Measurements from ENCODE around the gene KRT32. TPM values are rescaled to one million over a fixed set of nuclear protein-coding genes. Genes with fewer than 3 reads are reported as not detected.

Gene KRT32
- total RNA-seq, 1 experiment from 2014 or later: 0.72 TPM

- BruUV-seq (replicated peaks): no TSS peak
- ATAC-seq (no peak), DNase-seq (ENCODE audit: low read depth, low spot score) (no peak)
- Histone ChIP-seq H3K9me3 (ENCODE audit: control insufficient read depth, insufficient read depth, low read depth, low read length) (no peaks in the 10 kb centered on the region), H3K27me3 (ENCODE audit: control insufficient read depth, insufficient read depth, low read length) (no peaks in the 10 kb centered on the region), H3K4me3 (ENCODE audit: low read depth in 2 of 2, low read length in 2 of 2) (no peak within 1 kb of the TSS), H3K36me3 (ENCODE audit: control insufficient read depth, insufficient read depth, low read length) (no peaks in the 10 kb centered on the region), H3K4me1 (ENCODE audit: control insufficient read depth, insufficient read depth, low read length) (peaks cover 20% of the 10 kb centered on the region), H3K27ac (ENCODE audit: low read length) (peak within 1 kb of the TSS; percentile 77)
- intact Hi-C loops (cut with micrococcal nuclease; ENCODE audit: unreplicated experiment) (no loop called here), in situ Hi-C loops (cut with HindIII; ENCODE audit: low pct_unique_long_range_greater_than_20kb, low sequenced_read_pairs) (no loop called here)
- ChIA-PET POLR2A (interaction anchor here (0.6 kb wide), 1 partner anchor 555 kb away, joined by 5 read pairs; no protein-coding TSS in a partner anchor), CTCF (interaction anchor here (0.7 to 1.1 kb wide), 2 partner anchors 430 to 708 kb away, joined by 3 to 4 read pairs; no protein-coding TSS in a partner anchor)
- TF ChIP-seq TCF7L2 (IDR thresholded peaks at IDR 0.05; ENCODE audit: low read depth, low read length): no peak
- no peak for TF ChIP-seq REST (IDR thresholded peaks at IDR 0.05; ENCODE audit: insufficient read depth in 1 of 2, low read depth in 2 of 2, low read length in 1 of 2)
- TF ChIP-seq POLR2AphosphoS5 (IDR thresholded peaks at IDR 0.05; ENCODE audit: low read depth, low read length): no peak
- TF ChIP-seq SIN3A (IDR thresholded peaks at IDR 0.05; ENCODE audit: borderline replicate concordance, insufficient read depth, low read depth, low read length): no peak
- TF ChIP-seq CTCF (IDR thresholded peaks at IDR 0.05): no peak
Observed at GRCh38 chr17:41489531-41489930, 22.3 kb upstream of the KRT32 start, which contains the start of gene KRT36. Gene KRT36 (minus strand): TSS chr17:41489910. CDS start chr17:41489864, 46 bp downstream.

- BruUV-seq (replicated peaks): no TSS peak
- H3K4me3 ChIP-seq (ENCODE audit: low read depth in 2 of 2, low read length in 2 of 2): no peak overlapping the region
- no peak for DNase-seq (ENCODE audit: low read depth, low spot score)
- in situ Hi-C loops (cut with HindIII; ENCODE audit: low pct_unique_long_range_greater_than_20kb, low sequenced_read_pairs) (no loop called here), intact Hi-C loops (cut with micrococcal nuclease; ENCODE audit: unreplicated experiment) (no loop called here)
- ChIA-PET POLR2A (interaction anchor here (0.5 kb wide), 1 partner anchor 43 kb away, joined by 3 read pairs; no protein-coding TSS in a partner anchor), CTCF (no interaction called here)
- TF ChIP-seq TCF7L2 (IDR thresholded peaks at IDR 0.05; ENCODE audit: low read depth, low read length) (no peak), REST (IDR thresholded peaks at IDR 0.05; ENCODE audit: insufficient read depth in 1 of 2, low read depth in 2 of 2, low read length in 1 of 2) (no peak), POLR2AphosphoS5 (IDR thresholded peaks at IDR 0.05; ENCODE audit: low read depth, low read length) (no peak), CTCF (IDR thresholded peaks at IDR 0.05) (no peak), SIN3A (IDR thresholded peaks at IDR 0.05; ENCODE audit: borderline replicate concordance, insufficient read depth, low read depth, low read length) (no peak)
- no peaks in the 10 kb centered on the region for H3K36me3 ChIP-seq (ENCODE audit: control insufficient read depth, insufficient read depth, low read length)
- no peaks in the 10 kb centered on the region for H3K9me3 ChIP-seq (ENCODE audit: control insufficient read depth, insufficient read depth, low read depth, low read length)
- no peaks in the 10 kb centered on the region for H3K27me3 ChIP-seq (ENCODE audit: control insufficient read depth, insufficient read depth, low read length)
- no peak overlapping the region for H3K27ac ChIP-seq (ENCODE audit: low read length)
- no peak for ATAC-seq
- H3K4me1 ChIP-seq (ENCODE audit: control insufficient read depth, insufficient read depth, low read length): peaks cover 32% of the 10 kb centered on the region
Observed at GRCh38 chr17:41486809-41487530, 19.8 kb upstream of the KRT32 start.

Measured in Panc1 (cell line).